CD4-positive, alpha-beta T cell treated with Interleukin-17A for 4 hours (primary cell): ENCODE data around the gene WDR3.

Experiments
- DNase-seq: peaks from one replicate; pipeline ENCODE4 v3.0.0-alpha.2; 2020; ENCODE audit warnings: mixed read lengths

Gene WDR3

DNA sequence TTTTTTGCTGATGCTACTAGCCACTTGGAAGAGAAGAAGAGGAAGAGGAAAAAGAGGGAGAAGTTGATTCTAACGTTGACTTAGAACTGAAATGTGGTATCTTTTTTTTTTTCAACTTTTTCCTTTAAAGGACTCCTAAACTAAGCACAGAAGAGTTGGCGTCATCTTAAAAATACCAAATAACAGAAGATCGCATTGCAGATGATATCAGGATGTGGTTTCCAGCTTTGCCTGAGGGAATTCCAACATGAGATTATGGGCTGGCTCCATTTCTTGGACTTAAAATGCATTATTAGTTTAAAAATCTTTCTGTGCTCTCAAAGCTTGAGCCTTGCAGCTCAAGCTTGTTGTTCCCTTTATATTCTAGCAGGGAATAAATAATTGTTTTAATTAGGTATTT, 29.8 kb downstream of the WDR3 start:
- no peak for DNase-seq

DNA sequence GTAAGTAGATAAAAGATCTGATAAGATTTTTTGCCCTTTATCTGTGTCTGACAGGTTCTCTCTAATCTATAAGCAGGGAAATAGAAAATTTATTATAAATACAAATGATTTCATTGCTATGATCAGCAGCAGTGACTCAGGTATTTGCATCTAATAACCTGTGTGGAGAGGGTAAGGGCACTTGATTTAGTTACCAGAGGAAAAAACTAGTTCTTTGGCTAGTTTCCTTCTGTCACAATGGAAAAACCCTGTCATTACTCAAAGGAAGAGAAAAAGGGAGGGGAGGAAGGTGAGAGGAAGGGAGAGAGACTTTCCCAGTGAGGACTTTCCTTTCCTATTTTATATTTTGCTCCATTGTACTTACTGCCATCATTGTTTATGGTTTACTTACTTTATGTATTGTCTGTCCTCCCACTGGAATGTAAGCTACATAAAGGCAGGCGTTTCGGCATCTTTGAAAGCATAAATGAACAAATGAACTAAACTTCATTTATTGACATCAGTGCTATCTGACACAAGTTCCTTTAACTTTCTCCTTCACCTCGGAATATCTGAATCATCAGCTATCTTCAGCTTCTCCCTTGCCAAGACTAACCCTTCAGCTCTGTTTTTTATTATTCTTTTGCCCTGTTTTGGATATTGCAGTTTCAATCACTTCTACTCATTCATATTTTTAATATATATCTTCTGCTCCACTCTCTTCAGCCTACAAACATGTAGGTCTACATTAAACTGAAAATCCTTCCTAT, 34.9 kb downstream of the WDR3 start:
- DNase-seq, result no peak

- DNase-seq, result no peak
These were observed 37.9 kb downstream of the WDR3 start for GRCh38 chr1:117967477-117967876.

- DNase-seq, result no peak
These were observed 38.3 kb downstream of the WDR3 start for GRCh38 chr1:117967881-117968280.

DNA sequence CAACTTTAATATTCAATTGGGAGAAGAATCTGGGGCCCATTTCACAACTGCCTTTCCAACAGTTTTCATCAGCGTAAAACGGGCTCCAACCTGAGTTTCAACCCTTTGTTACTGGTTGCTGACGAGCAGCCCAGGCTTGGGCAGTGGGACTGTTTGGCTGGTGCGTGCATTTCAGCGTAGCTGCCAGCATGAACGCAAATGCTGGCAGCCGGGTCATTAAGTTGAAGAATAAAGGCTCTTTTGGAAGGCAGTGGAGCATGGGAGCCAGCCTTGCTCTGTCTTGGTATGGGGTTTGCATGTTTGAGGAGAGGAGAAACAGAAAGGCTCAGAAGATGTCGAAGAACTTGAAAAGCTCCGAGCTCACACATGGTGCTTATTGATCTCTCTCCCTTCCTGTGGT, 40.7 kb downstream of the WDR3 start:
- DNase-seq, result no peak

DNA sequence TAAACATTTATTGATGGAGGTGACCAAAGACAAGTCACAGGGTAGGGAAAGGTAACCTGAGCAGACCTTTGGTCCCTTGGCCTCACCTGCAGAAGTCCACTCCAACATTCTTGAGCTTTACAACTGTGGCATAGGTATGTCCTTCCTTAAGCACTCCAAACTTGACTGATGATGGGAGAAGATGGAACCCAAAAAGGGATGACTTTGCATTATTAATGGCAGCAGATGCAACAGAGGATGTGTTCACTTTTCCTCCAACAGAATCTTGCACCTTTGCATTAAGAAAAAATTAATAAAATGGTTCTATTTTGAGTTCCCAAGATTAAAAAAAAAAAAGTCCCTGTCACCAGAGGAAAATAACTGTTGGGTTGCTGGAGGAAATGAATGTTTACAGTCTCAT, 42.2 kb downstream of the WDR3 start:
- no peak for DNase-seq

- DNase-seq, result no peak
These were observed 46.8 kb downstream of the WDR3 start for GRCh38 chr1:117976381-117976780.

- DNase-seq, result no peak
These were observed 52.1 kb downstream of the WDR3 start for GRCh38 chr1:117981455-117982192.

GRCh38 chr1:117985239-117985638, 55.7 kb downstream of the WDR3 start:
- DNase-seq, result no peak

DNA sequence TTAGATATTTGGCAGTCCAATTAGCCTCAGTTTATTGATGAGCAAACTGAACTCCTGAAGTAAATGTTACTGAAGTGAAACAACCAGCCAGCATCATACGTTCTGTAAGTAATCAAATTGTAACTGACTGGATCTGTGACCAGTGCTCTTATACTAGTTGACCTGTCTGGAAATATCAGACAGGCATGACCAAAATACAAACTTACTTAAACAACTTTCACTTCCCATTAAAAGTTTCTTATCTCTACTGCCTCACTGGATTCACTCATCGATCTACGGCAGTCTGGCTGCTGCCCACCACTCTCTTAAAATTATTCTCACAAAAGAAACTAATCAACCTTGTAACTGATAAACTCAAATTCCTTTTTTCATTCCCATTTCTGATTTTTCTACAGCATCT, 56.4 kb downstream of the WDR3 start:
- no peak for DNase-seq

DNA sequence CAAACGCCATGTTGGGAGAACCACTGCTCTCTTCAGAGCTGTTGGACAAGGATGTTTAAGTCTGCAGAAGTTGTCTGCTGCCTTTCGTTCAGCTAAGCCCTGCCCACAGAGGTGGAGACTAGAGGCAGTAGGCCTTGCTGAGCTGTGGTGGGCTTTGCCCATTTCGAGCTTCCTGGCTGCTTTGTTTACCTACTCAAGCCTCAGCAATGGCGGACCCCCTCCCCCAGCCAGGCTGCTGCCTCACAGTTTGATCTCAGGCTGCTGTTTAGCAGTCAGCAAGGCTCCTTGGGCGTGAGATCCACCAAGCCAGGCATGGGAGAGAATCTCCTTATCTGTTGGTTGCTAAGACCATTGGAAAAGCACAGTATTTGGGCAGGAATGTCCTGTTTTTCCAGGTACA, 74.8 kb downstream of the WDR3 start:
- DNase-seq, result no peak

DNA sequence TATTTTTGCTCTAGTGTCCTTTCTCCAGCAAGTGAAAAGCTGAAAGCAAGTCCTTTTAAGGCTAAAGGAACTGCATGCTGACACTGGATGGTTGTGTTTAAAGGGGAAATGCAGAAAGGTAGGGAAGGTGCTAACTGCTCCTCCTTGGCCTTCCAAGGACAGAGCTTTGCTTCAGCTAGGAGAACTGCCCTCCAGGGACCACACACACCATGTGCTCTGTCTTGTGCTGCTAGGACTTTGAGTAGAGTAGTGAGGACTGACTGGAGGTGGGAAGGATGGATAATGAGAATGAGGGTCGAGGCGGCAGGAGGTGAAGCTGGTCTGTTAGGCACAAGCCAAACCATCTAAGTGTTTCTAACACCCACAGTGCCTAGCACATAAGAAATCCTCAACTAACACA, 77.9 kb downstream of the WDR3 start:
- no peak for DNase-seq

DNA sequence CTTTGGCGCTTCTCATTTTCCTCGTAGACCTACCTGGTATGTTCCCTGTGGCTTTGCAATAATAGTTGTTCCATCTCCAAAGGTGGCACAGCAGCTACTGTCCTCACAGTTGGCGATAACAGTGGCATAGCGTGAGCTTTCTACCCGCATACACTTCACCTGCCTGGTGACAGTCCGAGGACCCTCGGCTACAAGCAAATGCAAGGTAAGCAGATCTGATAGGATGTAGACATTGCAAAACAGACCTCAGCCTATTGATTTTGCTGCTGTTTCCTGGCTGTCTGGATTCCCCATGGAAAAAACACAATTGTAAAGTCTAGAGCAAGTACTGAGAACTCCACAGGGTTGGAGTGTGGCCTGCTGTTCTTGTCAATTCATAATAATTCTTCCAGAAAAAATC, 78.5 kb downstream of the WDR3 start:
- no peak for DNase-seq

GRCh38 chr1:118012515-118013124, 83.1 kb downstream of the WDR3 start:
- DNase-seq, result no peak

DNA sequence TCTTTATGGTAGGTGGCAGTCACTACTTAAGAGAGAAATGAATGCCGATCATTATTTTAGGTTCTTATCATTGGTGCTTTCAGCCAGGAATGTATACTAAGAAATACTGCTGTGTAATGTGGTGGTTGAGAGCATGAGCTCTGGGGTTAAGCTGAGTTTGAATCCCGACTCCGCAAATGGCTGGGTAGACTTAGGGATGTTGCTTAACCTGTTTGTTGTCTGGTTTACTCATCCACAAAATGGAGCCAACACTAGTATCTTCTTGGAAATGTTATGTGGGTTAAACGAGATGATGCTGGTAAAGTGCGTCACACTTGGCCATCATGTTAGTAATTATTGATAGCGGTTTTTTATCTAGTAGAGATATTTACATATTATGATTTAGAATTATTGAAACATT, 83.8 kb downstream of the WDR3 start:
- DNase-seq, result no peak

DNA sequence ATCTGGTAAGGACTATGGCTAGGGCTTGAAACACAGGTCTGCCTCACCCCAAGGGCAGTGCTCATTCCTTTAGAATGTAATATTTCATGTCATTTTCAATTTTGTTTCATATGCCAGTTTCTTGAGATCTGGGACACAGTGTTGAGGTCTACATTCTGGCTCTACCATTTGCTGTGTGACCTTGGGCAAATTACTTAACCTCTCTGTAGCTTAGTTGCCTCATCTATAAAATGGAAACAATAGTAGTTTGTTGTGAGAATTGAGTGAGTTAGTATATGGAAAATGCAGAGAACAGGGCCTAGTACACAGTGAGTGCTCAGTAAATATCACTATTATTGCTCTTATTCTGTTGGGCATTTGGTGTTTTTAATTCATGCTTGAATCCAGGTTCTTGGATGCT, 84.4 kb downstream of the WDR3 start:
- no peak for DNase-seq
